Jurkat, Clone E6-1 (cell line): ENCODE results near the gene HS3ST2.
"Not testable (repeated sequence)": the region's sequence is repeated elsewhere in the genome, so short reads cannot be mapped to it uniquely, and the experiment has no call there.

ENCODE experiments used
- DNase-seq: peaks from one replicate; pipeline ENCODE4 v3.0.0-alpha.2; 2011; ENCODE audit warnings: low read depth, low spot score
- H3K4me3 ChIP-seq: 2 replicates; pipeline ENCODE4 v1.5.1; 2011; ENCODE audit warnings: mild to moderate bottlenecking, low read length, control low read depth, moderate library complexity

Gene HS3ST2

DNA sequence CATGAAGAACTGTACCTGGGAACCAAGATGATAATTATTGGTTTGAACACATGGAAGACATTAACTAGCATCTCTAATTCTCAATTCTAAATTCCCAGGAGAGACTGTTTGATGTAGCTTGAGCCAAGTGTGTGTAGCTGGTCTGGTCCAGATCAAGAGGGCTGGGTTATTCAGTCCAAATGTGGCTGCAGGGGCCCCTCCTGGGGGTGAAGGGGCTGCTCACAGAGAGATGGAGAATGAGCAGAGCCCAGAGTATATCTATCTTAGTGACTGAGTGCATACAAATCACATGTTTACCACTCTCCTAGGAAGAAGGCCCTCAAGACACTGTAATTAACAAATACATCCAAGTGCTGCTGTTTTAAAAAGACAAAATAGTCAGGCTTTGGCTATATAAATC lies 50.4 kb downstream of the HS3ST2 start:
- DNase-seq = no peak
- H3K4me3 ChIP-seq = no peak overlapping the region

DNA sequence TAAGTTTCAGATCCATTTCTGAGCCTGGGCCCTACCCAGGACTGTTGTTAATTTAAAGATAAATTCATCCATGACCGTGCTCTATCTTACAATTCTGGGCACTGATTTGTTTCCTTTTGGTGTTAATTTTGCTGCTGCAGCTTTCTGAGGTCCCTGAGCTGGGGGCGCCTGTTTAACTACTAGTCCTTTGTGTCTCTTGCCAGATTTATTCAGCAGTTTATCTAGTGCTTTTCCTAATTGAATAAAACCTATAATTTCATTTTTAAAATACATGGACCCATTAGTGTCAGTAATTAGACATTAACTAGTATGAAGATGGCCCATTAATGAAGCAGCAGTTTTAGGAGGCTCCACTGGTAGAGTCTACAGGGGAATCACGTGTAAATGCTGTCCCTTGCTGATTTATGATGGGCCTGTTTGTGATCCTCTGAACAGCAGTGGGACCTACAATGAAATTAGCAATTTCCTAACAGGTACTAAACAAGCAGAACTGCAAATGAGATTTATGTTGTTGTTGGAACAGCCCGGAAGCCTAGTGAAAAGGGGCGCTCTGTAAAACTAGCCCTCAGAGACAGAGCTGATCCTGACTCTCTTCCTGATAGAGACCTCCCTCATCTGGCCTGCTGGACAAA lies 54.7 kb downstream of the HS3ST2 start:
- no peak for DNase-seq
- no peak overlapping the region for H3K4me3 ChIP-seq

DNA sequence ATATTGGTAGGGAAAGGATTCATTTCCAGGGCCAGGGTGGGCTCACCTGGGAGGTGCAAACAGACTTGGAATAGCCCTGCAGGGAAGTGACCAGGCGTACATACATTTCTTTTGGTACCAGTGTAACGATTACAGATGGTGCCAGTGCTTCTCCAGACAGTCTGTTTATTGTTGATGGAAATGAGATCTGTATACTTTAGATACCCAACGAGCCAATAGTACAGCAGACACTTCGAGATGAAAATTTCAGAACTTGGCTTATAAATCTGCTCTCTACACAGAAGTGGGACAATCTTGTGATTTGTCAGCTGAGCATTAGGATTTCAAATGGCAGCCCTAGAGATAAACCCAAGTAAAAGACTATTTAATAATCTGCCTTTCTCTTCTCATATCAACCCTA lies 57.9 kb downstream of the HS3ST2 start:
- H3K4me3 ChIP-seq = no peak overlapping the region
- no peak for DNase-seq

DNA sequence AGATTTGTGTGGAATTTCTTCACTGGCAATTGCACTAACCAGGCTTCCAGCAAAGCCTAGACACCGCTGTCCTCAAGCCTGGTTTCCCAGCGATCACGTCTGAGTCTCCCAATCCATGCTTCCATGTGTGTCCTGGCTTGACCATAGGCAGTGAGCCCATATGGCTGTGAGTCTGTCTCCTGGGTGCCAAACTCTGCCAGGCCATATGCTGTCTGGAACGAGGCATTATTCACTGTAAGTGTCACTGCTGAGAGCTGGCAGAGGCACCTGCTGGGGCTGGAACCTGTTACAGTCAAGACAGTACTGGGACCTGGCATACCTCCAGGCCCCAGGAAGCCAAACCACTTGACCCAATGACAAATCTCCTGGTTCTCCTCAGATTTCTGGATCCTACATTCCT lies 60.4 kb downstream of the HS3ST2 start:
- no peak for DNase-seq
- no peak overlapping the region for H3K4me3 ChIP-seq

DNA sequence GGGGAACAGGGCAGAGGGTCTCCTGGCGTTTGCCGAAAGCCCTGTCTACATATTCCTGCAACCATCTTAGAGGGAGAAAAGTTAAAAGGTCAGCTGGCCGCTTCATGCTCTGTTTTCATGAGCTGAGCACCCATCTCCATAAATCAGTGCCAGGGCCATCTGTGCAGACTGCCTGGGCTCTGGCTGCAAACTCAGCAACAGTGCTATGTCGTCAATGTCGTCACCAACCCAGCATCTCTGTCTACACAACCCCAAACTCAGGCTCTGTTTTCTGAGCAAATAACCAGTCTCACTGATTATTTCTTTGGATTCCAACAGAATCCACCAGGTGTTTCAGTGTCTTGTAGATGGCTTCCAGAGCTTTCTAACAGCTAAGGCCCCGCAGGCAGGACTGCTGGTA lies 65.0 kb downstream of the HS3ST2 start:
- DNase-seq = no peak
- H3K4me3 ChIP-seq = no peak overlapping the region

DNA sequence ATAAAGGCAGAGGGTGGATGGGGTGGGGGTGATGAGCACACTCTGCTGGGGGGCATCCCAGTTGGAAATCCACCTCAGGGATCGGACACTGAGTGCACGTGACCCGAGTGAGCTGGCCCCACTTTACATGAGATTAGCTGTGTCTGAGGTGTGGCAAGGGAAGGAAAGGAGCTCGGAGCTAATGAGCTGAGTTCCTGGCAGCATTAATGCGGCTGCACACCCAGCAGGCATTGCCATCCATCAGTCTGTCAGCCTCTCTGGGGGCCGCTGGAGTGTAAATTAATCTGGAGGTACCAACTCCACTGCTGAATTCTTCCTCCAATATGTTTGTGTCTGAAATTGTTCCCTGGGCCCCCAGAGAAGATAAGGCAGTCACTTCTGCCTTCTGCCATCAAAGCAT lies 65.5 kb downstream of the HS3ST2 start:
- no peak overlapping the region for H3K4me3 ChIP-seq
- DNase-seq = no peak

DNA sequence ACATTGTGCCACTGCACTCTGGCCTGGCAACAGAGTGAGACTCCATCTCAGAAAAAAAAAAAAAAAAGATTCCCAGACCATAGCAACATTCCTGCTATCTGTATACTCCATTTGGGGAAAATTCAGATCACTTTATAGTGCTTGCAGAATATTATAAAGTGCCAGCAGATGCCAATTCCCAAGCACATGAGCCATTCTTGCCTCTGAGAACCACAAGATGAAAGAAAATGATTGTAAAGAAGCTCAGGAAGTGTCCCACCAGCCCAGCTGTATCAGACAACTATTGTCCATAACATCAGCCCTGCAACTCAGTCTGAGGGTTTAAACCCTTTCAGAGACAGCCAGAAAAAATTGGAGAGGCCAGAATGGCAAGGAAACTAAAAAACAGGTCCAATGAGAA lies 69.0 kb downstream of the HS3ST2 start:
- H3K4me3 ChIP-seq = no peak overlapping the region
- no peak for DNase-seq

DNA sequence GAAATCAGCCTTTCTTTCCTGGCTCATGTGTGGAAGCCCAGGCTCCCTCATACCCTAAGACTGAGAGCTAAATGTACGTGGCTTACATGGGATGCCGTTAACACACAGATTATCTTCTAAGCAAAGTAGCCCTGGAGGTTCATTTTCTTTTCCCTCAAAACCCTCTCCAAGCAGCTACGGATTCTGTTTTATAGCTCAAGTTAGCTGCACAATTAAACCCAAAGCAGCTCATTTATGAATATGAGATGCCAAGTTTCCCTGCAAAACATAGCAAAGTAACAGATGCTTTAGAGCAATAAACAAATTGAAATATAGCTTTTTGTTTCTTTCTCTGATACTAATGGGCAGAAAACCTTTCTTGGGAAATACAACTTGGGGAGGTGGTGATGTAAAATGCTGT lies 72.0 kb downstream of the HS3ST2 start:
- no peak overlapping the region for H3K4me3 ChIP-seq
- no peak for DNase-seq

DNA sequence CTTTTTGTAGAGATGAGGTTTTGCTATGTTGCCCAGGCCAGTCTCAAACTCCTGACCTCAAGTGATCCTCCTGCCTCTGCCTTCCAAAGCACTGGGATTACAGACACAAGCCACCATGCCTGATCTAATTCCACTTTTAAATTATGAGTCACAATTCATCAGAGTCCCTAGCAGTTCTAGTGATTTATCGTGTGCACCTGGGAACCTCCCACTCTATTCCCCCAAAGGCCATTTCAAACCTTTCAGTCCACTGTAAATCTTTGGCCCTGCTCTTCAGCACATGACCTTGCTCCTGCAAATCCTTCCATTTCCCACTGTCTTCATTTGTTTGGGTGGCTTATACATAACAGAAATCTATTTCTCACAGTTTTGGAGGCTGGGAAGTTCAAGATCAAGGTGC lies 73.0 kb downstream of the HS3ST2 start:
- DNase-seq = no peak

DNA sequence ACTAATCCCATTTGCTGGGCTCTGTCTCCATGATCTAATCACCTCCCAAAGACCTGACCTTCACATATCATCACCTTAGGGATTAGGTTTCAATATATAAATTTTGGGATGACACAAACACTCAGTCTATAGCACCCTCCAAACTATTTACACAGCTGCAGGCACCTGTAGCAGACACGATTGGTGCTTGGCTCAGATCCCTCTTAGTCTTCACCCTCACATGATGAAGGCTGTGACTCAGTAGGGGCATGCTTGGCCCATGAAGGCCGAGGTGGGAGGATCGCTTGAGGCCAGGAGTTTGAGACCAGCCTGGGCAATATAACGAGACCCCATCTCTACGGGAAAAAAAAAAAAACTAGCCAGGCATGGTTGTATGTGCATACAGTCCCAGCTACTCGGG lies 73.5 kb downstream of the HS3ST2 start:
- H3K4me3 ChIP-seq = no peak overlapping the region
- DNase-seq = no peak

More for the DNA sequence above, 73.0 kb downstream of the HS3ST2 start:
- no peak overlapping the region for H3K4me3 ChIP-seq

DNA sequence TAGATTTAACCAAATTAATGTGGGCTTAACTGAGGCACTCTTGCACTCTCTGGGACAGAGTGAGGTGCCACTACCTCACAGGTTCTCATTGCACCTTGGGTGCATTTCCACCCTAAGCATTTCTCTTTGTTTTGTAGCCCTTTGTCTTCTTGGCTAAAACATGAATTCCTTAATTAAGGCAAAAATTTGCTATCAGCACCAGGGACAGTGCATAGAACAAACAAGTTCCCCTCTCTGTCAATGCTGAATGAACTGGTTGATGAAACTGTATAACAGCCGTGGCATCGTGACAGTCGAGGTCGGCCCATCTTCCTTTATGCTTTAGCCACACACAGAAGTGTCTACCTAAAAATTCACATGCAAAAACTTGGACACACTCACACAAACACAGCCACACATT lies 74.8 kb downstream of the HS3ST2 start:
- DNase-seq = no peak
- H3K4me3 ChIP-seq = no peak overlapping the region

DNA sequence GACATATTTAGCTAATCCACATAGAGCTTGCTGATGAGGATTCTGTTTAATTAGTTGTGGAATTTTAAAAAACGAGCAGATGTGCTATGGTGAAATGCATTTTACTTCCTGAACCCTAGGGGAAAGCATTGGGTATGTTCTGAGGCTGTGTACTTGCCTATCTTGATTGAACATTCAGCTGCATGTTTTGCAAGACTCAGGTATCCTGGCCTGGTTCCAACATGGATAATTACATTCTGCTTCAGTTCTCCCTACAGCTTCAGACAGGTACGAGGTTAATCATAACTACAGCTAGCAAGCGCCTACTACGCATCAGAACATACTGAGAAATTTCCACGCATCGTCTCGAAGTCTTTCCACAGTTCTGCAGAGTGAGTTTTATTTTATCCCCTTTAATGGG lies 77.0 kb downstream of the HS3ST2 start:
- H3K4me3 ChIP-seq = no peak overlapping the region
- DNase-seq = no peak

DNA sequence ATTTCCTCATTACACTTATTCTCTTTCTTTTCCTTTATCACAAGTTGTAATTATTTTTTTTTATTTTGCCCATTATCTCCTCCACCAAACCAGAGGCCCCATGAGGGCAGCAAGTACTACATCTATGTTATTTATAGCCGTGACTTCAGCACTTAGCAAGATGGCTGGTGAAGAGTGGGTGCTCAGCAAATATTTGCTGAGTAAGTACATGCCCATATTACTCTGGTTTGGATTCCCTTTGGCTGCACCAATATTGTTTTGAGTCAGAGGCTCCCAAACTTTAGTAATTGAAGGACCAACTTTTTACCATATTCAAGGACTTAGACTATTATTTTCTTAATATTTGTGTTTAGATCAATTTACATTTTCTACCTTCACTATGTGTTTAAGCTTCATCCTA lies 83.2 kb downstream of the HS3ST2 start:
- no peak for DNase-seq
- H3K4me3 ChIP-seq = no peak overlapping the region

DNA sequence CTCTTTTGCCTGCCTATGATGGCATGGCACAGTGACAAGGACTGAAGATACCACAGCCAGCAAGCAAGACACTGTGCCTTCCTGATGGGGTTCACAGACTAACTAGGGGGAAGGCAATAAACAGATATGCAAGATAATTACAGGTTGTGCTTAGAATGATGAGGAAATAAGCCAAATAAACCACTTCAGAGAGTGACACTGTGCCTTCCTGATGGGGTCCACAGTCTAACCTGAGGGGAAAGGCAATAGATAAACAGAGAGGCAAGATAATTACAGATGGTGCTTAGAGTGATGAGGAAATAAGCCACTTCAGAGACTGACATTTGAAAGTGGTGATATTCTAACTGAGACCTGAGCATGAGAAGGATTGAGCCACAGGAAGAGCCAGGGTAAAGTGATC lies 84.2 kb downstream of the HS3ST2 start:
- no peak overlapping the region for H3K4me3 ChIP-seq
- no peak for DNase-seq

DNA sequence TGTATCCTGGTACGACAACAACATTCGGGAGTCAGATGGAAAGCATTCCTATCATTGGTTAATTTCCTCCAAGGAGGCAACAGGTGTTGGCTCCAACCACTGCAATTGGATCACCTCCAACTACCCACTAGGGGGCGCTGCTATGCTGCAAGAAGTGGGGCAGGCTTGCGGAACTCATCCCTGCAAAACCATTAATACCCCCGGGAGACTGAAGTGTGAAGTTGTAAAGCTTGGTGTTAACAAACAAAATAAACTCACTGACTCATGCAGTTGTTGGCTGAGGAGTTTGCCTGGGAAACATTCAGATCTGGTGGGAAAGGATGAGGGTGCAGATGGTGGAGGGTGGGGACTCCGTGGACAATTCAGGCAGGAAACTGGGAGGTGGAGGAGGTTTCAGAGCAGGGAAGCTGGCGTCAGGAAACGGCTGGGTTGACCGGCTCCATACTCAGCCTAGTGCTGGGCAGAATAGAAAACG lies 84.9 kb downstream of the HS3ST2 start:
- peak; percentile 60 for DNase-seq
- no peak overlapping the region for H3K4me3 ChIP-seq

DNA sequence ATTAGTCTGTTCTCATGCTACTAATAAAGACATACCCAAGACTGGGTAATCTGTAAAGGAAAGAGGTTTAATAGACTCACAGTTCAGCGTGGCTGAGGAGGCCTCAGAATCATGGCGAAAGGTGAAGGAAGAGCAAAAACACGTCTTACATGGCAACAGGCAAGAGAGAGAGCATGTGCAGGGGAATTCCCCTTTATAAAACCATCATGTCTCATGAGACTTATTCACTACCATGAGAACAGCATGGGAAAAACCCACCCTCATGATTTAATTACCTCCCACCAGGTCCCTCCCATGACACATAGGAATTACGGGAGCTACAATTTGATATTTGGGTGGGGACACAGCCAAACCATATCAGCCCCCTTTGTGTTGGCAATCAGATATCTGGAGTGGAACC lies 85.6 kb downstream of the HS3ST2 start:
- not testable (repeated sequence) for DNase-seq, H3K4me3 ChIP-seq

DNA sequence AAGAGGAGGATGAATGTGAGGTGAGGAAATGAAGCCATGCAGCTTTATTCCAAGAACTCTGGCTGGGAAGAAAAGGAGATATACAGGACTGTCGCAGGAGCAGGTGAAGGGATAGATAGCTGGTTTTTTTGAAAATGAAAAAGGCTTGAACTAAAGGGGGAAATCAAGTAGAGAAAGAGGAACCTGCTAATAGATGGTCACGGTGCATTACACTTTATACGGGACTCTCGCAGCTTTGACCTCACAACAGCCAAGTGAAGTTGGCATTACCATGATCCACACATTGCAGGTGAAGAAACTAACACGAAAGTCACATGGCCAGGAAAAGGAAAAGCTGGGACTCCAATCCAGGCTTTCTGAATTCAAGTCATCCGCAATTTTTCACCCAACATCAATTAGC lies 86.9 kb downstream of the HS3ST2 start:
- no peak overlapping the region for H3K4me3 ChIP-seq
- no peak for DNase-seq

DNA sequence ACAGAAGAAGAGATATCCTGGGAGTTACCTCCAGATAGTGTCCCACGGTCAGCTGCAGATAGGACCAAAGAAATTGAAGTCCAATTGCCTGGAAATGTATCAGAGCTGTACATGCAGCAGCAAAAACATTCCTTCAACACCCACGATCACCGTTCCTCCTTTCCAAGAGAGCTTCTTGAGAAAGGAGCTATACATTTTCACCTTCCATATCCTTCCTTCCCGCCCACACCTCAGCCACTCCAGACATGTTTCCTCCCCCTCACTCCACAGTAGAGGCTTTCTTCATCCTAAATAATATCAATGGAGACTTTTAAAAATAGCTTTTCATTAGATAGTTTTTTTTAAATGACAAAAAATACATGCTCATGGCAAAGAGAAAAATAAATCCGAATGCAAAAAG lies 87.6 kb downstream of the HS3ST2 start:
- no peak for DNase-seq
- H3K4me3 ChIP-seq = no peak overlapping the region

DNA sequence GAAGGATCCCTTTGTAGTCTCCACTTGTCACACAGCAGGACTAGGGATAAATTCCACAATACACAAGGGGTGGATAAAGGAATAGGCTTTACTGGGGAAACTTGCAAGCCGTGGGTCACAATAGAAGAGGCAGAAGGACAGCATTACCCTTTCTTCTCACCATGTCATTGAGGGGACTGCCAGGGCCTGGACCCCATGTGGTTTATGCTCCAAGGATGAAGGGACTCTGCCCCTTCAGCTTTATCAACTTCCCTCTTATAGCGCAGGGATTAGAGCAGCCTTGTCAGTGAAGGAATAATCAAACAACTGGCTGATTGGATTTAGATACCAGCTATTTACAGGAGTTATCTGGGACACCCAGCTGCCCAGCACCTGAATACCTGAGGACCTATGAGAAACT lies 89.8 kb downstream of the HS3ST2 start:
- no peak overlapping the region for H3K4me3 ChIP-seq

DNA sequence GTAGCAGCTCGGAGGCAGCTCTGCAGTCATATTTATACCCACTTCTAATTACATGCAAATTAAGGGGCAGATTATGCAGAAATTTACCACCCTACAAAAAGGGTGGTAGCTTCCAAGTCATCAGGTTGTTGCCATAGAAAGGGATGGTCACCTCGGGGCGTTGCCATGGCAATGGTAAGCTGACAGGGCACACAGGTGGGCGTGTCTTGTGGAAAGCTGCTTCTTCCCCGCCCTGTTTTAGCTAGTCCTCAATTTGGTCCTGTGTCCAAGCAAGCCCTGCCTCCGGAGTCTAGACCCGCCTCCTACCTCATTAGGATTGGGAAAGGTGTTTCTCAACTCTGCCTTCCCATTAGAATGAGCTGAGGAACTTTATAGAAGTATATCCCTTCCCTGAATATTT lies 98.7 kb downstream of the HS3ST2 start:
- DNase-seq = no peak

More for the DNA sequence above, 89.8 kb downstream of the HS3ST2 start:
- no peak for DNase-seq

DNA sequence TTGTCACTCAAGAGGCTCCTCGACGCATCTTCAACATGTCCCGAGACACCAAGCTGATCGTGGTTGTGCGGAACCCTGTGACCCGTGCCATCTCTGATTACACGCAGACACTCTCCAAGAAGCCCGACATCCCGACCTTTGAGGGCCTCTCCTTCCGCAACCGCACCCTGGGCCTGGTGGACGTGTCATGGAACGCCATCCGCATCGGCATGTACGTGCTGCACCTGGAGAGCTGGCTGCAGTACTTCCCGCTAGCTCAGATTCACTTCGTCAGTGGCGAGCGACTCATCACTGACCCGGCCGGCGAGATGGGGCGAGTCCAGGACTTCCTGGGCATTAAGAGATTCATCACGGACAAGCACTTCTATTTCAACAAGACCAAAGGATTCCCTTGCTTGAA lies 101.0 kb downstream of the HS3ST2 start:
- DNase-seq = no peak

More for the DNA sequence above, 98.7 kb downstream of the HS3ST2 start:
- no peak overlapping the region for H3K4me3 ChIP-seq

DNA sequence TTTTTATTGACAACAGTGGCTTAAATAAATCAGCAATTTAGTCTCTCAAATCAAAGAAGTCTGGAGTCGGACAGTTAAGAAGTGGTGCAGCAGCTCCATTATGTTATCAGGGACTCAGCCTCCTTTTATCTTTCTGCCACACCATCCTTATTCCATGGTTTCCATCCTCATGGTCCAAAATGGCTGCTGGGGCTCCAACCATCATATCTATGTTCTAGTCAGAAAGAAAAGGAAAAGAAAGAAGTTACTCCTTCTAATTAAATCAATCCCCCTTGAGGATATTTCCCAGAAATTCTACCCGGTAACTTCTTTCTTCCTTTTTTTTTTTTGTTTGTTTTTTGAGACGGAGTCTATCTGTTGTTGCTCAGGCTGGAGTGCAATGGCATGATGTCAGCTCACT lies 109.5 kb downstream of the HS3ST2 start:
- DNase-seq = no peak
- no peak overlapping the region for H3K4me3 ChIP-seq

More for the DNA sequence above, 101.0 kb downstream of the HS3ST2 start:
- H3K4me3 ChIP-seq = no peak overlapping the region
